Heart right ventricle (tissue), 16 donors: ENCODE results near the gene GHDC. TPM values are rescaled to one million over a fixed set of nuclear protein-coding genes. Genes with fewer than 3 reads are reported as not detected.
"Not testable (repeated sequence)": the region's sequence is repeated elsewhere in the genome, so short reads cannot be mapped to it uniquely, and the experiment has no call there.

Source experiments
- ATAC-seq, 8 donors: fragments of 200-7000 bp; cut with Tn5 transposase; one replicate each; pipeline ENCODE4 v1.9.1; 2020; ENCODE audit warnings: mild to moderate bottlenecking in 8 of 8, moderate library complexity in 8 of 8, moderate number of reproducible peaks in 1 of 8
- DNase-seq, 2 donors: peaks; one replicate each; pipeline ENCODE4 v3.0.0-alpha.2; 2020
- H3K27ac ChIP-seq, 10 donors: fragments of 200-600 bp; sonication (generic) in 2 of 10; one replicate each; pipeline versions ENCODE4 v1.5.0 to v1.8.0; 2020 to 2022; ENCODE audit warnings: mild to moderate bottlenecking in 3 of 10
- H3K27me3 ChIP-seq, 7 donors: fragments of 200-600 bp; one replicate each; pipeline ENCODE4 v1.8.0; 2021 to 2022; ENCODE audit warnings: mild to moderate bottlenecking in 2 of 7
- H3K36me3 ChIP-seq, 9 donors: fragments of 200-600 bp; sonication (generic) in 1 of 9; one replicate each; pipeline versions ENCODE4 v1.5.0 to v1.8.0; 2020 to 2022; ENCODE audit warnings: mild to moderate bottlenecking in 2 of 9
- H3K4me1 ChIP-seq, 9 donors: fragments of 200-600 bp; sonication (generic) in 1 of 9; one replicate each; pipeline versions ENCODE4 v1.5.0 to v1.8.0; 2020 to 2022; ENCODE audit warnings: mild to moderate bottlenecking in 4 of 9
- H3K4me3 ChIP-seq, 10 donors: fragments of 200-600 bp; sonication (generic) in 2 of 10; one replicate each; pipeline versions ENCODE4 v1.5.0 to v1.8.0; 2020 to 2022; ENCODE audit warnings: mild to moderate bottlenecking in 7 of 10, moderate library complexity in 2 of 10
- H3K9me3 ChIP-seq, 11 donors: fragments of 200-600 bp in 10 of 11; sonication (generic) in 2 of 11; one replicate each; pipeline versions ENCODE4 v1.5.0 to v1.8.0; 2013 to 2022; ENCODE audit warnings: mild to moderate bottlenecking in 2 of 11, control low read depth in 1 of 11, moderate library complexity in 1 of 11
- CTCF ChIP-seq, 9 donors: fragments of 200-600 bp; sonication (generic) in 2 of 9; IDR thresholded peaks; one replicate each; pipeline versions ENCODE4 v1.5.0 to v1.8.0; 2021 to 2022; ENCODE audit warnings: antibody characterized with exemption in 9 of 9, mild to moderate bottlenecking in 5 of 9, moderate library complexity in 1 of 9
- WGBS, 2 donors: extraction: QIAGEN DNeasy Blood & Tissue Kit; methylation state at CpG; one replicate each; pipeline ENCODE4 v1.1.7; 2013; ENCODE audit warnings: inconsistent platforms in 1 of 2; 5-methylcytosine and 5-hydroxymethylcytosine counted together
- intact Hi-C, 10 donors: fragments of 100-400 bp; cut with DNase I; formaldehyde crosslinking; loops; one replicate each; pipeline versions ENCODE4 v1.11.1 to v1.14.2; 2022
- polyA plus RNA-seq, 2 donors: library from polyadenylated mRNA; stranded (reverse); fragments of 200-250 nt; gene quantifications; one replicate each; pipeline ENCODE4 v1.2.3, GENCODE V29; 2013
- total RNA-seq, 10 donors: library from RNA; stranded (reverse); fragmentation: NEBNext Ultra II Directional in 3 of 10; extraction: Animal tissue kit (Norgen Biotek cat#: 25700) in 3 of 10; gene quantifications; one replicate each; pipeline versions ENCODE4 v1.2.1 to v1.2.4, GENCODE V29; 2021 to 2023
- donor health status: Arrhythmogenic right ventricular cardiomyopathy.
- donor health status: ischemic (EF 13 %, LVEDD 7.1; RV severe dilation, severe dysfunction).
- donor health status: healthy with polysubstance abuse.
- donor health status: DM: no; HTN: yes; CAD: no.
- donor health status: DM: no; HTN: no; CAD: no.
- donor health status: ischemic (EF 25% LVEDD 6.9; RV normal size, moderate dysfunction).
- donor health status: ischemic (EF 25% LVEDD 5.7; RV mildly dilated, moderate dysfunction).
- donor health status: healthy.
- donor health status: DM: yes; HTN: yes; CAD: no.
- donor health status: Ischemic cardiomyopathy.
- donor health status: ischemic (EF 35%, LVEDD 5.7; RV mildly dilated, moderate dysfunction).
- donor health status: nonischemic (EF 11% LVEDD 7.7; RV severe dilation, severe dysfunction).
- donor health status: DM: yes; HTN: yes; CAD: no.
- donor health status: PGD.
- donor health status: ischemic (EF 29% LVEDD 5.4; RV normal size, mild dysfunction).
- donor health status: nonischemic (EF 23%, LVEDD 6.1; RV moderate dilation, normal function).

Gene GHDC
- total and polyA plus RNA-seq, 12 donors, result 4.6 to 11.5 (median 6.5) TPM

- no peak overlapping the region for H3K4me3 ChIP-seq
- H3K9me3 ChIP-seq, result no peaks in the 10 kb centered on the region
- WGBS, 2 donors, result 69 to 86% methylated on average over 5 of the region's 5 CpGs
- H3K27ac ChIP-seq, result no peak overlapping the region
- no peak for TF ChIP-seq CTCF (IDR thresholded peaks at IDR 0.05)
- H3K36me3 ChIP-seq, result no peaks in the 10 kb centered on the region
- H3K4me1 ChIP-seq, result peaks cover 0 to 13% (median 0%) of the 10 kb centered on the region in 9 donors
- intact Hi-C loops, result no loop called here
- no peaks in the 10 kb centered on the region for H3K27me3 ChIP-seq
- no peak for DNase-seq
- no peak for ATAC-seq
These were observed 45.9 kb upstream of the GHDC start for GRCh38 chr17:42240201-42240600.

DNA sequence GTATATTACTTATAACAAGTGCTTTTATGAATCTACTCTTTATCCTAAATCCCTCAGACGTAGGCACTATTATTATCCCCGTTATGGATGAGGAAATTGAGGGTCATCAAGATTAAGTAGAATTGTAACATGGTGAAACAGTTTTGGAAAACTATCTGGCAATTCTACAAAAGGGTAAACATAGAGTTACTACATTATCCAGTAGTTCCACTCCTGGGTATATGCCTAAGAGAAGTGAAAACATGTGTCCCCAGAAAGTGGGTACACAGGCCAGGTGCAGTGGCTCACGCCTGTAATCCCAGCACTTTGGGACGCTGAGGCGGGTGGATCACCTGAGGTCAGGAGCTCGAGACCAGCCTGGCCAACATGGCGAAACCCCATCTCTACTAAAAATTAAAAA, 45.3 kb upstream of the GHDC start:
- H3K36me3 ChIP-seq, DNase-seq, ATAC-seq, intact Hi-C loops, H3K4me3 ChIP-seq, H3K27me3 ChIP-seq, H3K27ac ChIP-seq, H3K9me3 ChIP-seq: not testable (repeated sequence)
- H3K4me1 ChIP-seq, result peaks cover 0 to 15% (median 5%) of the 10 kb centered on the region in 9 donors
- WGBS, 2 donors, result 92 to 93% methylated on average over 7 of the region's 7 CpGs

GRCh38 chr17:42236760-42237159, 42.5 kb upstream of the GHDC start:
- no peak for DNase-seq
- Histone ChIP-seq H3K4me1 (peaks cover 0 to 25% (median 14%) of the 10 kb centered on the region in 9 donors), H3K36me3 (peaks cover 0 to 3% (median 0%) of the 10 kb centered on the region in 9 donors), H3K27ac (no peak overlapping the region), H3K27me3 (no peaks in the 10 kb centered on the region), H3K9me3 (no peaks in the 10 kb centered on the region), H3K4me3 (no peak overlapping the region)
- 88 to 92% methylated on average over 7 of the region's 7 CpGs for WGBS, 2 donors
- intact Hi-C loops, result no loop called here
- ATAC-seq, result no peak
- TF ChIP-seq CTCF (IDR thresholded peaks at IDR 0.05), result no peak

DNA sequence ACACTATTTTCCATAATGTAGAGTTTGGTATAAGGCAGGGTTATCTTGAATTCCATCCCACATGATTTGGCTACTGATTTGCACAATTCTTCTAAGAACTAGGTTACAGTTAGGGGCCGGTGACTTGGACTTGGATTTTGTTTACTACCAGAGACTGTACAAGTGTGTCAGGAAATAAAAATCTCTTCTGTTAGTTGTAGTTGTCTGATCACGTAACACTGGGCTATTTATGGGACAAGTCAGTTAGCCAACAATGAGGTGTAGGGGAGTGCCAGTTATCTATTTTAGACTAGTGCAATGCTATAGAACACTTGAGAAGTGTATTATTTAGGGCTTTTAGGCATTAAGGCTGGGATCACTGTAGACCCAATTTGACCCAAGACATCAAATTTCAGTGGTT, 39.7 kb upstream of the GHDC start:
- ATAC-seq (peak in 7 of 8 donors; percentile 51 to 90 (median 86)), DNase-seq (no peak)
- no peak overlapping the region for H3K4me3 ChIP-seq
- H3K27ac ChIP-seq, result peak overlapping the region in 3 of 10 donors; percentile 4 to 44 (median 30)
- intact Hi-C loops, result no loop called here
- H3K4me1 ChIP-seq, result peaks cover 0 to 24% (median 14%) of the 10 kb centered on the region in 9 donors
- H3K36me3 ChIP-seq, result peaks cover 0 to 18% (median 0%) of the 10 kb centered on the region in 9 donors
- no peaks in the 10 kb centered on the region for H3K27me3 ChIP-seq
- 34 to 38% methylated on average over 2 of the region's 2 CpGs for WGBS, 2 donors
- no peaks in the 10 kb centered on the region for H3K9me3 ChIP-seq
- no peak for TF ChIP-seq CTCF (IDR thresholded peaks at IDR 0.05)

- H3K9me3 ChIP-seq, result no peaks in the 10 kb centered on the region
- H3K4me1 ChIP-seq, result peaks cover 0 to 33% (median 19%) of the 10 kb centered on the region in 9 donors
- no peak for ATAC-seq
- H3K27ac ChIP-seq, result no peak overlapping the region
- intact Hi-C loops, result no loop called here
- 96% methylated on average over 5 of the region's 5 CpGs for WGBS, 2 donors
- DNase-seq, result no peak
- no peaks in the 10 kb centered on the region for H3K27me3 ChIP-seq
- TF ChIP-seq CTCF (IDR thresholded peaks at IDR 0.05), result no peak
- H3K36me3 ChIP-seq, result peaks cover 0 to 18% (median 0%) of the 10 kb centered on the region in 9 donors
- no peak overlapping the region for H3K4me3 ChIP-seq
These were observed 38.9 kb upstream of the GHDC start for GRCh38 chr17:42233156-42233555.
